ENCODE data around the gene DBT. TPM values are rescaled to one million over a fixed set of nuclear protein-coding genes. Genes with fewer than 3 reads are reported as not detected.

The DBT gene
- polyA plus RNA-seq, 4 donors = 14.4 to 27.9 (median 22.2) TPM

Other genes starting within 250 kb of the DBT start
- 10 to 100 TPM in 1 of 4 donors, 1 to 10 TPM in 3; 6.4 to 10.7 (median 8.9) TPM for gene SASS6, start 116.9 kb downstream of the DBT start, polyA plus RNA-seq (ENCODE audit: insufficient read length in 4 of 4)
- gene TRMT13, start 116.7 kb downstream of the DBT start, polyA plus RNA-seq (ENCODE audit: insufficient read length in 4 of 4) = 10 to 100 TPM; 25.0 to 40.3 (median 35.5) TPM
- 1 to 10 TPM; 2.4 to 3.9 (median 2.9) TPM for gene LRRC39, start 71.6 kb downstream of the DBT start, polyA plus RNA-seq (ENCODE audit: insufficient read length in 4 of 4)
- gene RTCA, start 16.4 kb upstream of the DBT start, polyA plus RNA-seq (ENCODE audit: insufficient read length in 4 of 4) = 10 to 100 TPM; 22.6 to 37.4 (median 33.8) TPM
- 10 to 100 TPM; 13.7 to 32.3 (median 30.1) TPM for gene CDC14A, start 102.7 kb upstream of the DBT start, polyA plus RNA-seq (ENCODE audit: insufficient read length in 4 of 4)

Data from left renal pelvis (tissue), 4 donors.